T-helper 2 cell treated with Interferon-gamma antibody and Interleukin-4, amounts not matched to agents 100 ng/mL and 5 ng/mL, for 36 hours (primary cell): ENCODE results near the gene AADACL4. TPM values are rescaled to one million over a fixed set of nuclear protein-coding genes. Genes with fewer than 3 reads are reported as not detected.
"Not testable (repeated sequence)": the region's sequence is repeated elsewhere in the genome, so short reads cannot be mapped to it uniquely, and the experiment has no call there.

Experiments used
- intact Hi-C: fragments of 100-400 bp; cut with micrococcal nuclease; formaldehyde crosslinking; loops from one replicate; pipeline ENCODE4 v1.15.1; 2023
- total RNA-seq: library from RNA; stranded (reverse); gene quantifications from 2 replicates; pipeline ENCODE4 v1.2.3, GENCODE V29; 2022

AADACL4 gene
- total RNA-seq, 1 donor from 2014 or later, result not detected

- intact Hi-C loops, result no loop called here
Observed at GRCh38 chr1:12657060-12657884, 13.4 kb downstream of the AADACL4 start.

GRCh38 chr1:12657885-12658512 is 14.1 kb downstream of the AADACL4 start:
- intact Hi-C loops, result loop anchor here (2.0 kb wide), 3 partner anchors 39 to 429 kb away; partner anchors contain the start of gene DHRS3

- intact Hi-C loops, result loop anchor here (1.0 to 2.0 kb wide), 4 partner anchors 40 to 430 kb away; partner anchors contain the start of gene DHRS3
Observed at GRCh38 chr1:12658531-12659453, 14.9 kb downstream of the AADACL4 start.

GRCh38 chr1:12661606-12662219 is 17.8 kb downstream of the AADACL4 start:
- intact Hi-C loops, result no loop called here

- intact Hi-C loops, result no loop called here
Observed at GRCh38 chr1:12662556-12662955, 18.7 kb downstream of the AADACL4 start.

- intact Hi-C loops, result no loop called here
Observed at GRCh38 chr1:12665511-12665910, 21.6 kb downstream of the AADACL4 start.

GRCh38 chr1:12666141-12666735 is 22.4 kb downstream of the AADACL4 start:
- intact Hi-C loops, result no loop called here

GRCh38 chr1:12669529-12670068 is 25.7 kb downstream of the AADACL4 start:
- intact Hi-C loops, result no loop called here

- intact Hi-C loops, result no loop called here
Observed at GRCh38 chr1:12674358-12674757, 30.5 kb downstream of the AADACL4 start.

- intact Hi-C loops, result not testable (repeated sequence)
Observed at GRCh38 chr1:12676122-12676521, 32.2 kb downstream of the AADACL4 start.

- intact Hi-C loops, result no loop called here
Observed at GRCh38 chr1:12677565-12677964, 33.7 kb downstream of the AADACL4 start.

- intact Hi-C loops, result no loop called here
Observed at GRCh38 chr1:12678350-12678749, 34.5 kb downstream of the AADACL4 start.

- intact Hi-C loops, result no loop called here
Observed at GRCh38 chr1:12678820-12679219, 34.9 kb downstream of the AADACL4 start.

- intact Hi-C loops, result no loop called here
Observed at GRCh38 chr1:12690156-12690555, 46.3 kb downstream of the AADACL4 start.

- intact Hi-C loops, result no loop called here
Observed at GRCh38 chr1:12692967-12693782, 49.3 kb downstream of the AADACL4 start.

GRCh38 chr1:12696658-12697057 is 52.8 kb downstream of the AADACL4 start:
- intact Hi-C loops, result no loop called here

GRCh38 chr1:12697397-12697796 is 53.5 kb downstream of the AADACL4 start:
- intact Hi-C loops, result no loop called here

GRCh38 chr1:12703821-12704451 is 60.1 kb downstream of the AADACL4 start:
- intact Hi-C loops, result no loop called here

GRCh38 chr1:12706061-12706460 is 62.2 kb downstream of the AADACL4 start:
- intact Hi-C loops, result no loop called here
